ENCODE measurements around the gene AGER. TPM values are rescaled to one million over a fixed set of nuclear protein-coding genes. Genes with fewer than 3 reads are reported as not detected.

AGER gene
- total and polyA plus RNA-seq, 9 of the 15 experiments (the other 6 are each of a cell fraction or from before 2014, with no cell fraction given) = 1.2 to 11.5 (median 4.1) TPM

- TF ChIP-seq ZNF24 (IDR thresholded peaks at IDR 0.05) (no peak), YBX1 (IDR thresholded peaks at IDR 0.05) (no peak), ZNF707 (CRISPR knock-in tag; conservative IDR thresholded peaks at IDR 0.05) (no peak), SMC3 (conservative IDR thresholded peaks at IDR 0.05; ENCODE audit: insufficient read depth, low read depth, low read length) (no peak), E2F6 (IDR thresholded peaks at IDR 0.05; ENCODE audit: borderline replicate concordance in 1 of 2, extremely low read depth in 1 of 2, insufficient read depth in 1 of 2, insufficient read length in 1 of 2, low read depth in 1 of 2, low read length in 1 of 2, poor library complexity in 1 of 2, severe bottlenecking in 1 of 2) (no peak), RBM34 (IDR thresholded peaks at IDR 0.05; ENCODE audit: borderline replicate concordance, insufficient read depth, low read length) (no peak), E2F8 (IDR thresholded peaks at IDR 0.05; ENCODE audit: low read depth, partially characterized antibody) (peak; percentile 69)
Measured at GRCh38 chr6:32190054-32190851, 6.2 kb upstream of the AGER start, which contains the start of gene PBX2 (continued).
